PC-3 (cell line): ENCODE data around the gene TICRR. TPM values are rescaled to one million over a fixed set of nuclear protein-coding genes. Genes with fewer than 3 reads are reported as not detected.

Experiments used
- ATAC-seq: fragments of 200-7000 bp; cut with Tn5 transposase; 2 replicates; pipeline ENCODE4 v1.9.1; 2020; ENCODE audit warnings: mild to moderate bottlenecking, moderate library complexity
- BruUV-seq: library from RNA; stranded (reverse); fragments of 400-500 nt; replicated peaks from 2 replicates; lab custom pipeline; 2021; lab: Mats Ljungman, UMichigan
- CTCF ChIA-PET: fragments of 300-600 bp; sonication (Branson Sonifier 250); formaldehyde crosslinking; loops from one replicate; lab custom pipeline; 2022; ENCODE audit warnings: antibody characterized with exemption; lab: Charles Lee
- POLR2A ChIA-PET: fragments of 300-600 bp; sonication (Branson Sonifier 250); formaldehyde crosslinking; loops from one replicate; lab custom pipeline; 2022; ENCODE audit warnings: antibody characterized with exemption; ENCODE audit not compliant: unreplicated experiment; lab: Charles Lee
- DNase-seq: peaks from one replicate; pipeline ENCODE4 v3.0.0-alpha.2; 2015
- H2AFZ ChIP-seq: fragments of 300-600 bp; sonication (generic); 2 replicates; pipeline ENCODE4 v1.6.0; 2016; ENCODE audit warnings: antibody characterized with exemption, low read length
- H3F3A ChIP-seq: fragments of 300-600 bp; sonication (generic); one replicate; pipeline ENCODE4 v1.6.0; 2017; ENCODE audit warnings: antibody characterized with exemption, low read length, control low read depth, mild to moderate bottlenecking; ENCODE audit not compliant: unreplicated experiment
- H3K27ac ChIP-seq: fragments of 300-600 bp; sonication (generic); 2 replicates; pipeline ENCODE4 v1.5.1; 2016; ENCODE audit warnings: mild to moderate bottlenecking, low read length
- H3K27me3 ChIP-seq: fragments of 300-600 bp; sonication (generic); 2 replicates; pipeline ENCODE4 v1.6.1; 2016; ENCODE audit warnings: low read length, mixed read lengths
- H3K36me3 ChIP-seq: fragments of 300-600 bp; sonication (generic); 2 replicates; pipeline ENCODE4 v1.6.1; 2016; ENCODE audit warnings: low read depth, mixed run types, low read length, mixed read lengths
- H3K4me1 ChIP-seq: fragments of 300-600 bp; sonication (generic); 2 replicates; pipeline ENCODE4 v1.5.1; 2016; ENCODE audit warnings: low read length; ENCODE audit not compliant: insufficient read depth
- H3K4me2 ChIP-seq: fragments of 300-600 bp; sonication (generic); 2 replicates; pipeline ENCODE4 v1.6.0; 2016; ENCODE audit warnings: low read length
- H3K4me3 ChIP-seq: fragments of 300-600 bp; sonication (generic); 2 replicates; pipeline ENCODE4 v1.5.1; 2016; ENCODE audit warnings: mild to moderate bottlenecking, low read length, mixed read lengths
- H3K79me2 ChIP-seq: fragments of 300-600 bp; sonication (generic); 2 replicates; pipeline ENCODE4 v1.6.1; 2017; ENCODE audit warnings: low read length, mixed read lengths
- H3K9ac ChIP-seq: fragments of 300-600 bp; sonication (generic); 2 replicates; pipeline ENCODE4 v1.6.0; 2016; ENCODE audit warnings: mild to moderate bottlenecking, low read length
- H3K9me2 ChIP-seq: fragments of 300-600 bp; sonication (generic); replicated peaks from 2 replicates; pipeline ENCODE4 v1.6.1; 2016; ENCODE audit warnings: mixed run types, low read length, mixed read lengths
- H3K9me3 ChIP-seq: fragments of 300-600 bp; sonication (generic); 2 replicates; pipeline ENCODE4 v1.6.1; 2016; ENCODE audit warnings: low read length, mixed read lengths
- H4K20me1 ChIP-seq: fragments of 300-600 bp; sonication (generic); 2 replicates; pipeline ENCODE4 v1.6.1; 2016; ENCODE audit warnings: low read length, mixed read lengths
- EZH2 ChIP-seq: fragments of 300-600 bp; sonication (generic); IDR thresholded peaks from one replicate; pipeline ENCODE4 v1.6.1; 2017; ENCODE audit warnings: antibody characterized with exemption, mild to moderate bottlenecking, low read length; ENCODE audit not compliant: unreplicated experiment
- EZH2phosphoT487 ChIP-seq: fragments of 300-600 bp; sonication (generic); IDR thresholded peaks from 2 replicates; pipeline ENCODE4 v1.6.1; 2018; ENCODE audit warnings: mild to moderate bottlenecking, antibody characterized with exemption, low read length, borderline replicate concordance
- intact Hi-C: fragments of 100-400 bp; cut with micrococcal nuclease; formaldehyde crosslinking; loops from 2 replicates; pipeline ENCODE4 v1.9.0; 2023
- total RNA-seq: library from RNA; depleted of rRNA; stranded (reverse); fragments of >200 nt; gene quantifications from 2 replicates; pipeline ENCODE4 v1.2.3, GENCODE V29; 2014
- TF ChIP-seq, protein P1 (sequence below): fragments of 300-600 bp; sonication (generic); conservative IDR thresholded peaks from 2 replicates; pipeline ENCODE4 v1.5.1; 2017; ENCODE audit warnings: antibody characterized with exemption, low read depth, mild to moderate bottlenecking, low read length

TICRR gene
- total RNA-seq, 1 experiment from 2014 or later, result 14.3 TPM

- ATAC-seq (no peak), DNase-seq (no peak)
- BruUV-seq, result no TSS peak
- H2AFZ ChIP-seq, result no peak overlapping the region
- POLR2A ChIA-PET, result no interaction called here
- H3K27ac ChIP-seq, result no peak overlapping the region
- no peaks in the 10 kb centered on the region for H3K9me2 ChIP-seq
- no peaks in the 10 kb centered on the region for H3K4me1 ChIP-seq
- no peak overlapping the region for H3K4me2 ChIP-seq
- no peaks in the 10 kb centered on the region for H3K9me3 ChIP-seq
- H3F3A ChIP-seq, result no peaks in the 10 kb centered on the region
- H4K20me1 ChIP-seq, result no peaks in the 10 kb centered on the region
- H3K79me2 ChIP-seq, result peaks cover 34% of the 10 kb centered on the region; the same call in 1 of the 2 replicates
- TF ChIP-seq, protein P1, sequence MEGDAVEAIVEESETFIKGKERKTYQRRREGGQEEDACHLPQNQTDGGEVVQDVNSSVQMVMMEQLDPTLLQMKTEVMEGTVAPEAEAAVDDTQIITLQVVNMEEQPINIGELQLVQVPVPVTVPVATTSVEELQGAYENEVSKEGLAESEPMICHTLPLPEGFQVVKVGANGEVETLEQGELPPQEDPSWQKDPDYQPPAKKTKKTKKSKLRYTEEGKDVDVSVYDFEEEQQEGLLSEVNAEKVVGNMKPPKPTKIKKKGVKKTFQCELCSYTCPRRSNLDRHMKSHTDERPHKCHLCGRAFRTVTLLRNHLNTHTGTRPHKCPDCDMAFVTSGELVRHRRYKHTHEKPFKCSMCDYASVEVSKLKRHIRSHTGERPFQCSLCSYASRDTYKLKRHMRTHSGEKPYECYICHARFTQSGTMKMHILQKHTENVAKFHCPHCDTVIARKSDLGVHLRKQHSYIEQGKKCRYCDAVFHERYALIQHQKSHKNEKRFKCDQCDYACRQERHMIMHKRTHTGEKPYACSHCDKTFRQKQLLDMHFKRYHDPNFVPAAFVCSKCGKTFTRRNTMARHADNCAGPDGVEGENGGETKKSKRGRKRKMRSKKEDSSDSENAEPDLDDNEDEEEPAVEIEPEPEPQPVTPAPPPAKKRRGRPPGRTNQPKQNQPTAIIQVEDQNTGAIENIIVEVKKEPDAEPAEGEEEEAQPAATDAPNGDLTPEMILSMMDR, result no peak
- TF ChIP-seq EZH2, result no peak
- no peak for TF ChIP-seq EZH2phosphoT487
- intact Hi-C loops, result no loop called here
- no peak overlapping the region for H3K4me3 ChIP-seq
- no peaks in the 10 kb centered on the region for H3K27me3 ChIP-seq
- H3K36me3 ChIP-seq, result peaks cover 69% of the 10 kb centered on the region
- CTCF ChIA-PET, result no interaction called here
- no peak overlapping the region for H3K9ac ChIP-seq
These were observed 17.7 kb downstream of the TICRR start for GRCh38 chr15:89593018-89593417.

GRCh38 chr15:89599021-89599420 is 23.8 kb downstream of the TICRR start:
- no peak for ATAC-seq
- Histone ChIP-seq H3K27ac (no peak overlapping the region), H2AFZ (no peak overlapping the region), H3K9ac (no peak overlapping the region), H3K79me2 (peaks cover 11% of the 10 kb centered on the region; the same call in 1 of the 2 replicates), H3K4me3 (no peak overlapping the region), H3K27me3 (no peaks in the 10 kb centered on the region), H4K20me1 (no peaks in the 10 kb centered on the region), H3F3A (no peaks in the 10 kb centered on the region), H3K36me3 (peaks cover 66% of the 10 kb centered on the region), H3K9me2 (no peaks in the 10 kb centered on the region), H3K4me2 (no peak overlapping the region), H3K4me1 (no peaks in the 10 kb centered on the region), H3K9me3 (no peaks in the 10 kb centered on the region)
- intact Hi-C loops, result no loop called here
- DNase-seq, result no peak
- CTCF ChIA-PET, result no interaction called here
- TF ChIP-seq EZH2 (no peak), EZH2phosphoT487 (no peak)
- TF ChIP-seq, protein P1, result no peak
- BruUV-seq, result no TSS peak
- POLR2A ChIA-PET, result no interaction called here

- Histone ChIP-seq H3K9me2 (no peaks in the 10 kb centered on the region), H3K27me3 (no peaks in the 10 kb centered on the region), H3K4me1 (no peaks in the 10 kb centered on the region; the same call in 1 of the 2 replicates), H3K79me2 (peaks cover 5% of the 10 kb centered on the region; the same call in 1 of the 2 replicates), H3K9ac (no peak overlapping the region), H3F3A (peaks cover 8% of the 10 kb centered on the region), H4K20me1 (no peaks in the 10 kb centered on the region), H3K9me3 (no peaks in the 10 kb centered on the region), H3K27ac (no peak overlapping the region), H2AFZ (no peak overlapping the region), H3K4me3 (no peak overlapping the region), H3K4me2 (no peak overlapping the region), H3K36me3 (peaks cover 79% of the 10 kb centered on the region)
- no TSS peak for BruUV-seq
- DNase-seq (no peak), ATAC-seq (no peak)
- intact Hi-C loops, result no loop called here
- ChIA-PET POLR2A (no interaction called here), CTCF (no interaction called here)
- TF ChIP-seq EZH2 (no peak), EZH2phosphoT487 (no peak)
These were observed 36.0 kb downstream of the TICRR start for GRCh38 chr15:89611317-89611716.
